ENCODE results near the gene MYO15B.

DNA sequence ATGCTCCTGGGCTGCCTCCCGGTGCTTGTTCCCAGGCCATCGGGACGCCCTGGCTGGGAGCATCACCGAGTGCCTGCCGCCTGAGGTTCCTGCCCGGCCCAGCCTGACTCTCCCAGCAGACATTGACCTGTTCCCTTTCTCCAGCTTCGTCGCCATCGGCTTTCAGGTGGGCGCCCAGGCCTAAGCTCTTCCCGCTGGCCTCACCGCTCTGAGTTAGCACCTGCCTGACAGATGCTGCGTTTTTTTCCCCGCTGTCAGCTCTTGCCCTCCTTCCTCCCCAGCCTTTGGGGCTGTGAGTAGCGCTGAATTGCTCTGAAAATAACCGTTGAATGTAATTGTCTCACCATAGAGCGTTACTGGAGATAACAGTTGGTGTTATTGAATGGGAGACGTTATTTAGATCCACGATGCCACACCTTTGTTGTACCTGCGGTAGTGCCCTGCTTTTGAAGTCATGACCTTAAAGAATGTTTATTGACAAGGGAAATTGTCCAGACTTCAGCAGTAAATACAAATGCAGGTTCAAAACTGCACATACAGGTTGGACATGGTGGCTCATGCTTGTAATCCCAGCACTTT, 24.3 kb downstream of the MYO15B start:
- TF ChIP-seq, protein P1, sequence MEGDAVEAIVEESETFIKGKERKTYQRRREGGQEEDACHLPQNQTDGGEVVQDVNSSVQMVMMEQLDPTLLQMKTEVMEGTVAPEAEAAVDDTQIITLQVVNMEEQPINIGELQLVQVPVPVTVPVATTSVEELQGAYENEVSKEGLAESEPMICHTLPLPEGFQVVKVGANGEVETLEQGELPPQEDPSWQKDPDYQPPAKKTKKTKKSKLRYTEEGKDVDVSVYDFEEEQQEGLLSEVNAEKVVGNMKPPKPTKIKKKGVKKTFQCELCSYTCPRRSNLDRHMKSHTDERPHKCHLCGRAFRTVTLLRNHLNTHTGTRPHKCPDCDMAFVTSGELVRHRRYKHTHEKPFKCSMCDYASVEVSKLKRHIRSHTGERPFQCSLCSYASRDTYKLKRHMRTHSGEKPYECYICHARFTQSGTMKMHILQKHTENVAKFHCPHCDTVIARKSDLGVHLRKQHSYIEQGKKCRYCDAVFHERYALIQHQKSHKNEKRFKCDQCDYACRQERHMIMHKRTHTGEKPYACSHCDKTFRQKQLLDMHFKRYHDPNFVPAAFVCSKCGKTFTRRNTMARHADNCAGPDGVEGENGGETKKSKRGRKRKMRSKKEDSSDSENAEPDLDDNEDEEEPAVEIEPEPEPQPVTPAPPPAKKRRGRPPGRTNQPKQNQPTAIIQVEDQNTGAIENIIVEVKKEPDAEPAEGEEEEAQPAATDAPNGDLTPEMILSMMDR (IDR thresholded peaks at IDR 0.05; ENCODE audit: insufficient read depth, low read length), result no peak
- TF ChIP-seq, protein P2, sequence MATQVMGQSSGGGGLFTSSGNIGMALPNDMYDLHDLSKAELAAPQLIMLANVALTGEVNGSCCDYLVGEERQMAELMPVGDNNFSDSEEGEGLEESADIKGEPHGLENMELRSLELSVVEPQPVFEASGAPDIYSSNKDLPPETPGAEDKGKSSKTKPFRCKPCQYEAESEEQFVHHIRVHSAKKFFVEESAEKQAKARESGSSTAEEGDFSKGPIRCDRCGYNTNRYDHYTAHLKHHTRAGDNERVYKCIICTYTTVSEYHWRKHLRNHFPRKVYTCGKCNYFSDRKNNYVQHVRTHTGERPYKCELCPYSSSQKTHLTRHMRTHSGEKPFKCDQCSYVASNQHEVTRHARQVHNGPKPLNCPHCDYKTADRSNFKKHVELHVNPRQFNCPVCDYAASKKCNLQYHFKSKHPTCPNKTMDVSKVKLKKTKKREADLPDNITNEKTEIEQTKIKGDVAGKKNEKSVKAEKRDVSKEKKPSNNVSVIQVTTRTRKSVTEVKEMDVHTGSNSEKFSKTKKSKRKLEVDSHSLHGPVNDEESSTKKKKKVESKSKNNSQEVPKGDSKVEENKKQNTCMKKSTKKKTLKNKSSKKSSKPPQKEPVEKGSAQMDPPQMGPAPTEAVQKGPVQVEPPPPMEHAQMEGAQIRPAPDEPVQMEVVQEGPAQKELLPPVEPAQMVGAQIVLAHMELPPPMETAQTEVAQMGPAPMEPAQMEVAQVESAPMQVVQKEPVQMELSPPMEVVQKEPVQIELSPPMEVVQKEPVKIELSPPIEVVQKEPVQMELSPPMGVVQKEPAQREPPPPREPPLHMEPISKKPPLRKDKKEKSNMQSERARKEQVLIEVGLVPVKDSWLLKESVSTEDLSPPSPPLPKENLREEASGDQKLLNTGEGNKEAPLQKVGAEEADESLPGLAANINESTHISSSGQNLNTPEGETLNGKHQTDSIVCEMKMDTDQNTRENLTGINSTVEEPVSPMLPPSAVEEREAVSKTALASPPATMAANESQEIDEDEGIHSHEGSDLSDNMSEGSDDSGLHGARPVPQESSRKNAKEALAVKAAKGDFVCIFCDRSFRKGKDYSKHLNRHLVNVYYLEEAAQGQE (IDR thresholded peaks at IDR 0.05; ENCODE audit: insufficient replicate concordance, low read depth), result no peak
